GM12872 (cell line): ENCODE measurements around the gene CSN1S1.

Experiments used
- CTCF ChIP-seq: IDR thresholded peaks from 3 replicates; pipeline ENCODE4 v1.5.1; 2011; ENCODE audit warnings: low read depth, mild to moderate bottlenecking, low read length, moderate library complexity; ENCODE audit not compliant: insufficient read depth

CSN1S1 gene

GRCh38 chr4:69991016-69991415 is 60.1 kb downstream of the CSN1S1 start:
- no peak for TF ChIP-seq CTCF

- TF ChIP-seq CTCF = no peak
Measured at GRCh38 chr4:69994782-69995181, 63.9 kb downstream of the CSN1S1 start.

- TF ChIP-seq CTCF = no peak
Measured at GRCh38 chr4:69995526-69996016, 64.7 kb downstream of the CSN1S1 start, which contains the start of gene STATH. TSS of gene STATH (plus strand) at chr4:69995966. CDS start at chr4:69998438, 2,472 bp downstream.
